Fibroblast of peridontal ligament (primary cell): ENCODE data around the gene PLEKHG3.

ENCODE experiments used
- DNase-seq: peaks from one replicate; pipeline ENCODE4 v3.0.0-alpha.2; 2010; ENCODE audit errors: extremely low read depth

The PLEKHG3 gene

GRCh38 chr14:64706593-64707193 lies 2.5 kb downstream of the PLEKHG3 start:
- DNase-seq: no peak

DNA sequence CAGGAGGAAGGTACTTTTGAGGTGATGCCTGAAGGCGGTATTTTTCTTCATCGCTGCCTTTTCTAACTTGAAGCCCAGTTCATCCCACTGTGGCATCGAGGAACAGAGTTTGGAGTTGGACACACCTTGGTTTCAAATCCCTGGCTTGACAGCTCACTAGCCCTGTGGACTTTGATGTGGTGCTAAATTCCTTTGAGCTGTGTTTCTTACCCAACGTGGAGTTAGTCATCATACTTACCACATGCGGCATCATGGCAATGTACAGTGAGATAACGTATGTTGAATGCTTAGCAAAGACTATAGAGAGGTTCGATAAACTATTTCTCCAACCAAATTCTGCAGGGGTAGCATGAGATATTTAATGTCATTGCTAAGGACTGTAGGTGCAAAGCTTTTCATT lies 3.4 kb downstream of the PLEKHG3 start:
- peak; percentile 30 for DNase-seq

- no peak for DNase-seq
Observed at GRCh38 chr14:64708148-64709004, 4.2 kb downstream of the PLEKHG3 start.

DNA sequence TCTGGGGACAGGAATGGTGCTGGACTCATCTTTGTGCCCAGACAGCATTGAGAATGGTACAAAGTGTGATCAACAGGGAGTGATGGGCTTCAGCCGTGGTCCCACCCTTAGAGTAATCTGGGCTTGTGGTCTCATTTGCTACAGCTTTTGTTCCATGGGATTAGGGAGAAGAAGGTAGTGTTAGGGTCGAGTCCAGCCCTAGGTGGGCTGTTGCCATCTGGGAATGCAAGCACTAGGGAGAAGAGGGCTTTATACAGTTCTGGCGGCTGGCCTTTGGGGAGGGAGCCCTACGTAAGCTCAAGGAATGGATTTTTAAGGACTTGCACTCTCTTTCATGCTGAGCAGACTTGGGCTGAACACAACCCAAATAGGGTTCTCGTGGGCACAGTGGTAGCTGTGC lies 4.9 kb downstream of the PLEKHG3 start:
- DNase-seq: no peak

GRCh38 chr14:64711039-64711438 lies 6.8 kb downstream of the PLEKHG3 start:
- DNase-seq: no peak

GRCh38 chr14:64713677-64714076 lies 9.5 kb downstream of the PLEKHG3 start:
- no peak for DNase-seq

- no peak for DNase-seq
Observed at GRCh38 chr14:64714432-64715025, 10.3 kb downstream of the PLEKHG3 start.

- no peak for DNase-seq
Observed at GRCh38 chr14:64715146-64715627, 11.0 kb downstream of the PLEKHG3 start.

GRCh38 chr14:64715628-64716412 lies 11.6 kb downstream of the PLEKHG3 start:
- no peak for DNase-seq

DNA sequence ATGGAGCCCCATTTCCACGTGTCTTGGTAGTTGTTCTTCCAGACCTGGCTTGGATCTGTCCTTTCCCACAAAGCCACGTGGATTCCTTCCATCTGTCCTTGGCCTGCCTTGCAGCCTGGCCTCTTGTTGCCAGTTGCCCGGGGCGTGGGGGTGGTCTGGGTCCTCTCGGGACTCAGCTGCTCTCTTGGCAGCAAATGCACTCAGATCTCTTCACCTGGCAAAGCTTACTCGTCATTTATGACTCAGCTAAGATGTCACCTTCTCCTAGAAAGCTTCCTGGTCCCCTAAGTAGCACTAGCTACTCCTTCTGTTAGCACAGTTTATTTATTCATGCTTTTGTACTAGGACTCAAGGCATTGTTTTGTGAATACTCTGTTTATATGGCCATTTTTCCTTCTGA lies 13.6 kb downstream of the PLEKHG3 start:
- no peak for DNase-seq

- DNase-seq: no peak
Observed at GRCh38 chr14:64718762-64719161, 14.5 kb downstream of the PLEKHG3 start.

DNA sequence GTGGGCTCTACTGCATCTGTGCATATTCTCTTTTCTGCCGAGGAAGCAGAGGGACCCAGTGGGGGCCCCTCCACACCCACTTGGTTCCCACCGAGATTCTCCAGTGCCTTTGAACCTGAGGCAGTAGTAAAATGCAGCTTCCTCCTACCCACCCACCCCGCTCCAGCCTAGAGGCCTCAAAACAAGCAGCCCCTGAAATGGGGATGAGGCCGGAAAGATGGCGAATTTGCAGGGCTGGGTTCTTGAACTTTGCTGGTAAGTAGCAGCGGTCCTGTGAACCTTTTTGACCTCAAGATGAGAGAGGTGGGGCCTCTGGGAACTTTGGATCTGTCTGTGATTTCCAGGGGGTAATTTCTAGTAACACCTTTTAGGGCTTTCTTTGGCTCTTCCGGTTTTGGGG lies 15.4 kb downstream of the PLEKHG3 start:
- DNase-seq: no peak

DNA sequence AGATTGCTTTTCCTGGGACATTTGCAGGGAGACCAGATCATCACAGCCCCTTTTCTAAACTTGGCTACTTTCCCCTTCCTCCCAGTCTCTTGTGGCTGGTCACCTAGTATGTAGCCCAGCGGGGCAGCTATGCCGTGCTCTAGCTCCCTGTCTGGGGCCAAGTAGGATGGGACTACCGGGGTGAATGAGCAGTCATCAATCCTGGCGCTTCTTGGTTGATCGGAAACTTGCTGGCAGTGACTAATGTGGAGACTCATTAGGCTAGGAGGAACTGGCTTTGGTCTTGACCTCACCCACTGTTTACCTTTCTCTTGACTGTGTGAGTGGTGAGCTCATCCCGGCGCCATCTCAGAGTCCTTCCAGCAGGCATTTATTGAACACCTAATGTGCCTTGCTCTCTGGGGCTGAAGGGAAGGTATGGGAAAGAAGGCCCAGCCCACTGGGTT lies 15.9 kb downstream of the PLEKHG3 start:
- DNase-seq: peak; percentile 56

DNA sequence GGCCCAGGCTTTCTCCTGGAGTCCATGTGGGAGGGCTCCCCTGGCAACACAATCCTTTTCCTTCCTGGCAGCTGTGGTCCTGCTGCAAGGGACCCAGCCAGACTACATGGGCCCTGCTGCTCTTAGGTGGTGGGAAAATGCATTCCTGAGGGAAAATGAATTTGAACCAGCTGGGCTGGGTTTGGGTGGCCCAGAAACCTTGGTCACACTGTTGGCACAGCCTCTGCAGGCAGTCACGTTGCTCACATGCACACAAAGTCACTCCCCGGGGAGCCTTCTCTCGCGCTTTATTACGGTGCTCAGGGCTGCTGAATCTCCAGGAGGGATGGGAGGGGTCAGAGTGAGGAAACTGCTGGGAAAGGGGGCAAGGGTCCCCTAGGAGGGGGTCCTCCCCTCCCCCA lies 17.2 kb downstream of the PLEKHG3 start:
- peak; percentile 78 for DNase-seq

DNA sequence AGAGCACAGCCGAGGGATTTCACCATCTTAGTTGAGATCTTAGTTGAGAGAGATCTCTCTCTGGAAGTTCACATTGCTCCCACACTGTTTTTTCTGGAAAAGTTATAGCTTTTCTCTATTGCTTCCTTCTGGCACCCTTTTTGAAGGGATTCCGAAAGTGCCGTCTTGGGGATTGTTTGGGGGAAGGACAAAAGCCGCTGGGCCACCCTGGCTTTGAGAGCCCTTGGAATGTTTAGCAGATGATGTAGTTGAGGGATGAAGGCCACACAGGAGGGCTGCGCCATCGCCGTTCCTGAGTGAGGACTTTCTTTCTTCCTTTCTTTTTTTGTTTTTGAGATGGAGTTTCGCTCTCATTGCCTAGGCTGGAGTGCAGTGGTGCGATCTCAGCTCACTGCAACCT lies 17.7 kb downstream of the PLEKHG3 start:
- no peak for DNase-seq

GRCh38 chr14:64722842-64723447 lies 18.7 kb downstream of the PLEKHG3 start:
- DNase-seq: no peak

GRCh38 chr14:64723691-64724577 lies 19.7 kb downstream of the PLEKHG3 start:
- no peak for DNase-seq

DNA sequence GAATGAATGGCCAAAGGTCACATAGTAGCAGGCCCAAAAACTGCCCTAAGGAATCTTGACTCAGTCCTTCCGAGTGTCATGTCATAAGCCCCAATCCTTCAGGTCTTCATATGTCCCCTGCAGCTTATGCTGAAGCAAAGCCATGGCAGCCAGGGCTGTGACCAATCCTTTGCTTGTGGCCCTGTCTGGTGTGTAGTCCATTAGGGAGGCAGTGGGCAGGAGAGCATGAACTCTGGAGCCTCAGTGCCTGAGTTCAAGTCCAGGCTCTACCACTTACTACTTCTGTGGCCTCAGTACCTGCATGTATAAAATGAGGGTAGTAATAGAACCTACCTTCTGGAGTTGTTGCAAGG lies 20.3 kb downstream of the PLEKHG3 start:
- no peak for DNase-seq

DNA sequence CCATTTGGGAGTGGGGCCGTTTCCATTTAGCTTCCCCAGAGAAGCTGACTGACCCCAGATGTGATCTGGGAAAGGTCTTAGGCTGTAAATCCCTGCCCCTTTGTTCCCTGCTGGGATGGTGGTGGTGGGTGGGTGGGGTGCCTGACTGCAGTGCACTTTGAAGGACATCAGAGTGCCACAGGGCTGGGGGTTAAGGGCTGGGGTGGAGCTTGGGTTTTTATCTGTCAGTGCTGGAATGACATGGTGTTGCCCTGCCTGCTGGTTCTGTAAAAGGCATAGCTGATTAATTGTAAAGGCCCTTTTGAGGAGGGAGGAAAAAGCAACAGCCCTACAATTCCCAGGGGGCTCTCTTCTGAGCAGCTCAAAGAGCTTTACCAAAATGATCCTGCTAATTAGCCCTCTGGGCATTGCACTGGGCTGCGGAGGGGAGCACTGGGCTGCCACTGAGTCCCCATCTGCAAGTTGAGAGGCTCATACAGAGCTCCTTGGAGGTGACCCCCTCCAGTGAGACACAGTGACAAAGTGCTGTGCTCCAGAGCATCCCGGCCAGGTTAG lies 21.1 kb downstream of the PLEKHG3 start:
- DNase-seq: no peak

- DNase-seq: no peak
Observed at GRCh38 chr14:64725879-64726584, 21.8 kb downstream of the PLEKHG3 start.
